Common myeloid progenitor, CD34-positive (primary cell): Measurements from ENCODE around the gene CDON.

ENCODE experiments used
- CTCF ChIA-PET: fragments of 350-600 bp; sonication (Branson Sonifier 250); formaldehyde crosslinking; loops from one replicate; lab custom pipeline; 2021; ENCODE audit warnings: antibody characterized with exemption; lab: Charles Lee
- POLR2A ChIA-PET: fragments of 350-600 bp; sonication (Branson Sonifier 250); formaldehyde crosslinking; loops from one replicate; lab custom pipeline; 2021; ENCODE audit warnings: antibody characterized with exemption; lab: Charles Lee
- DNase-seq, 3 donors: peaks; one replicate each; pipeline versions ENCODE4 v3.0.0 to v3.0.0-alpha.2; 2013
- H3K27ac ChIP-seq, 2 experiments: 1 replicate in 1 of 2; 2 replicates in 1 of 2; pipeline ENCODE4 v1.7.0; 2013; ENCODE audit warnings: inconsistent platforms in 2 of 2, low read length in 2 of 2, mild to moderate bottlenecking in 2 of 2, low read depth in 1 of 2, moderate library complexity in 1 of 2; ENCODE audit not compliant: severe bottlenecking in 2 of 2, insufficient read depth in 1 of 2, poor library complexity in 1 of 2
- H3K27me3 ChIP-seq, 5 experiments: replicated peaks in 2 of 5; 1 replicate in 3 of 5; 2 replicates in 2 of 5; pipeline versions ENCODE4 v1.6.1 to v1.7.0; 2013; ENCODE audit warnings: low read length in 4 of 5, mild to moderate bottlenecking in 2 of 5, moderate library complexity in 2 of 5, inconsistent platforms in 1 of 5; ENCODE audit not compliant: insufficient read depth in 5 of 5, control insufficient read depth in 4 of 5
- H3K36me3 ChIP-seq, 4 experiments: 1 replicate in 2 of 4; 2 replicates in 2 of 4; pipeline versions ENCODE4 v1.6.1 to v1.7.0; 2013; ENCODE audit warnings: low read length in 3 of 4, control low read depth in 1 of 4, mild to moderate bottlenecking in 1 of 4; ENCODE audit not compliant: control insufficient read depth in 4 of 4, insufficient read depth in 4 of 4
- H3K4me1 ChIP-seq, 4 experiments: 1 replicate in 3 of 4; 2 replicates in 1 of 4; pipeline versions ENCODE4 v1.6.1 to v1.7.1; 2013; ENCODE audit warnings: low read length in 3 of 4, mild to moderate bottlenecking in 3 of 4, control low read depth in 1 of 4, inconsistent platforms in 1 of 4, moderate library complexity in 1 of 4; ENCODE audit not compliant: control insufficient read depth in 4 of 4, insufficient read depth in 4 of 4; ENCODE audit errors: control extremely low read depth in 1 of 4
- H3K4me3 ChIP-seq, 7 experiments: 1 replicate in 4 of 7; 2 replicates in 3 of 7; pipeline versions ENCODE4 v1.5.1 to v1.7.0; 2013; ENCODE audit warnings: mild to moderate bottlenecking in 7 of 7, low read length in 6 of 7, moderate library complexity in 6 of 7, inconsistent platforms in 2 of 7, low read depth in 2 of 7, control low read depth in 1 of 7; ENCODE audit not compliant: insufficient read depth in 4 of 7, control insufficient read depth in 1 of 7; ENCODE audit errors: extremely low read depth in 1 of 7
- H3K9me3 ChIP-seq, 5 experiments: 1 replicate in 4 of 5; 2 replicates in 1 of 5; pipeline versions ENCODE4 v1.6.1 to v1.7.1; 2013; ENCODE audit warnings: low read length in 4 of 5, mild to moderate bottlenecking in 2 of 5, inconsistent platforms in 1 of 5, low read depth in 1 of 5, moderate library complexity in 1 of 5; ENCODE audit not compliant: control insufficient read depth in 4 of 5, insufficient read depth in 2 of 5; ENCODE audit errors: control extremely low read depth in 1 of 5
- WGBS: methylation state at CpG from one replicate; pipeline ENCODE4 v1.1.5; 2013; ENCODE audit not compliant: insufficient coverage; 5-methylcytosine and 5-hydroxymethylcytosine counted together

The CDON gene

GRCh38 chr11:125954123-125954944 lies 108.3 kb downstream of the CDON start:
- DNase-seq: no peak
- Histone ChIP-seq H3K27me3 (peaks cover 0 to 28% (median 8%) of the 10 kb centered on the region in 5 experiments), H3K4me3 (no peak overlapping the region), H3K36me3 (no peaks in the 10 kb centered on the region), H3K9me3 (no peaks in the 10 kb centered on the region), H3K4me1 (no peaks in the 10 kb centered on the region), H3K27ac (no peak overlapping the region)
- ChIA-PET POLR2A (no interaction called here), CTCF (no interaction called here)
- 97% methylated on average over 17 of the region's 21 CpGs for WGBS

- Histone ChIP-seq H3K4me3 (no peak overlapping the region), H3K4me1 (no peaks in the 10 kb centered on the region), H3K27me3 (peaks cover 0 to 28% (median 8%) of the 10 kb centered on the region in 5 experiments), H3K9me3 (no peaks in the 10 kb centered on the region), H3K36me3 (no peaks in the 10 kb centered on the region), H3K27ac (no peak overlapping the region)
- POLR2A ChIA-PET: no interaction called here
- CTCF ChIA-PET: no interaction called here
- 89% methylated on average over 19 of the region's 20 CpGs for WGBS
- DNase-seq: no peak
Observed at GRCh38 chr11:125953401-125953935, 109.2 kb downstream of the CDON start.

GRCh38 chr11:125952973-125953372 lies 109.7 kb downstream of the CDON start:
- CTCF ChIA-PET: no interaction called here
- DNase-seq: no peak
- Histone ChIP-seq H3K4me1 (no peaks in the 10 kb centered on the region), H3K36me3 (no peaks in the 10 kb centered on the region), H3K4me3 (no peak overlapping the region), H3K27ac (no peak overlapping the region), H3K9me3 (no peaks in the 10 kb centered on the region), H3K27me3 (peaks cover 0 to 28% (median 8%) of the 10 kb centered on the region in 5 experiments)
- 44% methylated on average over 5 of the region's 7 CpGs for WGBS
- POLR2A ChIA-PET: no interaction called here

GRCh38 chr11:125952559-125952958 lies 110.1 kb downstream of the CDON start:
- no peaks in the 10 kb centered on the region for H3K4me1 ChIP-seq
- no peaks in the 10 kb centered on the region for H3K36me3 ChIP-seq
- ChIA-PET POLR2A (no interaction called here), CTCF (no interaction called here)
- H3K27ac ChIP-seq: no peak overlapping the region
- H3K9me3 ChIP-seq: no peaks in the 10 kb centered on the region
- H3K27me3 ChIP-seq: peaks cover 0 to 28% (median 8%) of the 10 kb centered on the region in 5 experiments
- 80% methylated on average over 1 of the region's 2 CpGs for WGBS
- no peak for DNase-seq
- no peak overlapping the region for H3K4me3 ChIP-seq

GRCh38 chr11:125951731-125952130 lies 110.9 kb downstream of the CDON start:
- no peaks in the 10 kb centered on the region for H3K4me1 ChIP-seq
- no peak for DNase-seq
- peaks cover 0 to 24% (median 8%) of the 10 kb centered on the region in 5 experiments for H3K27me3 ChIP-seq
- ChIA-PET CTCF (no interaction called here), POLR2A (no interaction called here)
- 74% methylated on average over 5 of the region's 11 CpGs for WGBS
- H3K27ac ChIP-seq: no peak overlapping the region
- H3K9me3 ChIP-seq: no peaks in the 10 kb centered on the region
- no peak overlapping the region for H3K4me3 ChIP-seq
- no peaks in the 10 kb centered on the region for H3K36me3 ChIP-seq

- CTCF ChIA-PET: interaction anchor here (1.0 kb wide), 1 partner anchor 8 kb away, joined by 3 read pairs; no protein-coding TSS in a partner anchor
- peaks cover 0 to 23% (median 8%) of the 10 kb centered on the region in 5 experiments for H3K27me3 ChIP-seq
- POLR2A ChIA-PET: no interaction called here
- no peaks in the 10 kb centered on the region for H3K36me3 ChIP-seq
- no peak overlapping the region for H3K4me3 ChIP-seq
- 91% methylated on average over 10 of the region's 15 CpGs for WGBS
- H3K27ac ChIP-seq: no peak overlapping the region
- no peaks in the 10 kb centered on the region for H3K4me1 ChIP-seq
- no peak for DNase-seq
- no peaks in the 10 kb centered on the region for H3K9me3 ChIP-seq
Observed at GRCh38 chr11:125950696-125951651, 111.7 kb downstream of the CDON start.
